HEK293T (cell line): ENCODE results near the gene BEND7.
"Not testable (repeated sequence)": the region's sequence is repeated elsewhere in the genome, so short reads cannot be mapped to it uniquely, and the experiment has no call there.

Source experiments
- CTCF ChIA-PET: fragments of 350-600 bp; formaldehyde crosslinking; extraction: SDS; loops from one replicate; lab custom pipeline; 2021; ENCODE audit warnings: antibody characterized with exemption, inconsistent platforms; lab: Yijun Ruan, JAX
- POLR2A ChIA-PET: fragments of 350-600 bp; formaldehyde crosslinking; extraction: SDS; loops from one replicate; lab custom pipeline; 2020; ENCODE audit warnings: antibody characterized with exemption, inconsistent platforms; lab: Yijun Ruan, JAX
- DNase-seq: peaks from one replicate; pipeline ENCODE4 v3.0.0; 2012; ENCODE audit warnings: mixed read lengths; ENCODE audit errors: extremely low spot score
- ARNT ChIP-seq: fragments of 450-650 bp; IDR thresholded peaks from 2 replicates; pipeline ENCODE4 v1.6.1; 2017; ENCODE audit warnings: mild to moderate bottlenecking
- BHLHE40 ChIP-seq: fragments of 450-650 bp; IDR thresholded peaks from 2 replicates; pipeline ENCODE4 v1.6.1; 2016; ENCODE audit warnings: mild to moderate bottlenecking, moderate library complexity, borderline replicate concordance
- CTBP1 ChIP-seq: fragments of 450-650 bp; IDR thresholded peaks from 2 replicates; pipeline ENCODE4 v1.6.1; 2016; ENCODE audit warnings: borderline replicate concordance
- ELF4 ChIP-seq: fragments of 450-650 bp; IDR thresholded peaks from 2 replicates; pipeline ENCODE4 v1.6.1; 2017; ENCODE audit warnings: antibody characterized with exemption
- FOXA1 ChIP-seq: fragments of 450-650 bp; IDR thresholded peaks from 2 replicates; pipeline ENCODE4 v1.6.1; 2016; ENCODE audit warnings: mild to moderate bottlenecking
- FOXK2 ChIP-seq: fragments of 450-650 bp; IDR thresholded peaks from 2 replicates; pipeline ENCODE4 v1.6.1; 2016; ENCODE audit warnings: mild to moderate bottlenecking
- FOXM1 ChIP-seq: fragments of 450-650 bp; IDR thresholded peaks from 2 replicates; pipeline ENCODE4 v1.6.1; 2017; ENCODE audit warnings: mild to moderate bottlenecking, borderline replicate concordance
- HDGF ChIP-seq: fragments of 450-650 bp; IDR thresholded peaks from 2 replicates; pipeline ENCODE4 v1.6.1; 2017; ENCODE audit warnings: antibody characterized with exemption, borderline replicate concordance
- L3MBTL2 ChIP-seq: fragments of 450-650 bp; conservative IDR thresholded peaks from 2 replicates; pipeline ENCODE4 v1.6.1; 2016; ENCODE audit warnings: mild to moderate bottlenecking
- LEF1 ChIP-seq: fragments of 450-650 bp; IDR thresholded peaks from 2 replicates; pipeline ENCODE4 v1.6.1; 2017; ENCODE audit warnings: mild to moderate bottlenecking, borderline replicate concordance
- NFRKB ChIP-seq: fragments of 450-650 bp; IDR thresholded peaks from 2 replicates; pipeline ENCODE4 v1.6.1; 2016; ENCODE audit warnings: mild to moderate bottlenecking, moderate library complexity
- SP1 ChIP-seq: fragments of 450-650 bp; IDR thresholded peaks from 2 replicates; pipeline ENCODE4 v1.6.1; 2017
- SUZ12 ChIP-seq: fragments of 450-650 bp; IDR thresholded peaks from 2 replicates; pipeline ENCODE4 v1.6.1; 2016; ENCODE audit warnings: mild to moderate bottlenecking
- TARDBP ChIP-seq: fragments of 450-650 bp; IDR thresholded peaks from 2 replicates; pipeline ENCODE4 v1.6.1; 2016
- ZNF384 ChIP-seq: fragments of 450-650 bp; IDR thresholded peaks from 2 replicates; pipeline ENCODE4 v1.6.1; 2016
- TF ChIP-seq, protein P1 (sequence below): fragments of 450-650 bp; IDR thresholded peaks from 2 replicates; pipeline ENCODE4 v1.6.1; 2016

The BEND7 gene

DNA sequence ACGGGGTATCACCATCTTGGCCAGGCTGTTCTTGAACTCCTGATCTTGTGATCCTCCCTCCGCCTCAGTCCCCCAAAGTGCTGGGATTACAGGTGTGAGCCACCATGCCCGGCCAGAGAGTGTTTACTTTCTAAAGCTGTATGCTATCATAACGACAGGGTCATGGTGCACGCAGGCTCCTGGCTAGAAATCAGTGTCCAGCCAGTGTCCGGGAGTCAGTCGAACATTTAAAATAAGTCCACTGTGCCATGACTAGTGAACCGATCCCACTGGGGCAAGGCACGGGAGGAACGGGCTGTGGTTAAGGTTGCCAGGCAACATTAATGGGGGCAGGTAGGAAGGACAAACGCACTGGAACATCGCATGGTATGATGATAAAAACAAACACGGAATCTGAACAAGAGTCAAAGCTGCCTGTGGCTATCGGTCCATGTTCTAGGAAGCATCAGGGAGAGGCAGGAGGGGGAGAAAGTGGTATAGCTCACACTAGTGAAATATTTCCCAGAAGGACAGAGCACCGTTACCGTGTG, 91.7 kb downstream of the BEND7 start:
- POLR2A ChIA-PET, result no interaction called here
- no peak for DNase-seq
- CTCF ChIA-PET, result interaction anchor here (0.7 kb wide), 1 partner anchor 65 kb away, joined by 3 read pairs; no protein-coding TSS in a partner anchor
- TF ChIP-seq L3MBTL2 (no peak), FOXK2 (no peak)

DNA sequence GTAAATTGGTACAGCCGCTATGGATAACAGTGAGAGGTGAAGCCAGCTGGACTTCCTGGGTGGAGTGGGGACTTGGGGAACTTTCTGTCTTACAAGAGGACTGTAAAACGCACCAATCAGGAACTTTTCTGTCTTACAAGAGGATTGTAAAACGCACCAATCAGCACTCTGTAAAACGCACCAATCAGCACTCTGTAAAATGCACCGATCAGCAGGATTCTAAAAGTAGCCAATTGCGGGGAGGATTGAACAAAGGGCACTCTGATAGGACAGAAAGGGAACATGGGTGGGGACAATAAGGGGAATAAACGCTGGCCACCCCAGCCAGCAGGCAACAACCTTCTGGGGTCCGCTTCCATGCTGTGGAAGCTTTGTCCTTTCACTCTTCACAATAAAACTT, 100.9 kb downstream of the BEND7 start:
- DNase-seq, POLR2A ChIA-PET: not testable (repeated sequence)
- CTCF ChIA-PET, result interaction anchor here (0.6 kb wide), 1 partner anchor 434 kb away, joined by 3 read pairs; no protein-coding TSS in a partner anchor

DNA sequence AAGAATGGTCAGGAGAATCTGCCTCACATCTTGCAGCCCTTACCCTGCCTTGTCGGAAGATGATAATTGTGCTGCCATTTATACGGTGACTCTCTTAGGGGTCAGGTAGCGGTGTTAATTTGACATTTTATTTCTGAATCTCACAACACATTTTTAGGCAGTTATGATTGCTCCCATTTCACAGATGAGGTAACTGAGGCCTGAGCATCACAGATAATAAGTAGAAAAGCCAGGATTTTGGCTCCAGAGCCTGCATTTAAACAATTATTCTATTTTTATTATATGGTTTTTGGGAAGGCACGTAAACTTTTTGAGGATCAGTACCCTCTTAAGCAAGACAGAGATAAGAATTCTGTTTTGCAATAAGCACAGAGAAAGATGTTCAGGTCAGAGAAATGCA, 103.4 kb downstream of the BEND7 start:
- POLR2A ChIA-PET, result no interaction called here
- no peak for DNase-seq
- no peak for TF ChIP-seq LEF1
- TF ChIP-seq SP1, result no peak
- TF ChIP-seq FOXA1, result no peak
- no peak for TF ChIP-seq ZNF384
- no peak for TF ChIP-seq FOXM1
- TF ChIP-seq FOXK2, result no peak
- TF ChIP-seq, protein P1, sequence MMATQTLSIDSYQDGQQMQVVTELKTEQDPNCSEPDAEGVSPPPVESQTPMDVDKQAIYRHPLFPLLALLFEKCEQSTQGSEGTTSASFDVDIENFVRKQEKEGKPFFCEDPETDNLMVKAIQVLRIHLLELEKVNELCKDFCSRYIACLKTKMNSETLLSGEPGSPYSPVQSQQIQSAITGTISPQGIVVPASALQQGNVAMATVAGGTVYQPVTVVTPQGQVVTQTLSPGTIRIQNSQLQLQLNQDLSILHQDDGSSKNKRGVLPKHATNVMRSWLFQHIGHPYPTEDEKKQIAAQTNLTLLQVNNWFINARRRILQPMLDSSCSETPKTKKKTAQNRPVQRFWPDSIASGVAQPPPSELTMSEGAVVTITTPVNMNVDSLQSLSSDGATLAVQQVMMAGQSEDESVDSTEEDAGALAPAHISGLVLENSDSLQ, result no peak
- no peak for TF ChIP-seq CTBP1
- no peak for TF ChIP-seq L3MBTL2
- TF ChIP-seq BHLHE40, result no peak
- no peak for TF ChIP-seq TARDBP
- no peak for TF ChIP-seq ARNT
- no peak for TF ChIP-seq ELF4
- CTCF ChIA-PET, result interaction anchor here (1.1 kb wide), 1 partner anchor 10 kb away, joined by 3 read pairs; no protein-coding TSS in a partner anchor

DNA sequence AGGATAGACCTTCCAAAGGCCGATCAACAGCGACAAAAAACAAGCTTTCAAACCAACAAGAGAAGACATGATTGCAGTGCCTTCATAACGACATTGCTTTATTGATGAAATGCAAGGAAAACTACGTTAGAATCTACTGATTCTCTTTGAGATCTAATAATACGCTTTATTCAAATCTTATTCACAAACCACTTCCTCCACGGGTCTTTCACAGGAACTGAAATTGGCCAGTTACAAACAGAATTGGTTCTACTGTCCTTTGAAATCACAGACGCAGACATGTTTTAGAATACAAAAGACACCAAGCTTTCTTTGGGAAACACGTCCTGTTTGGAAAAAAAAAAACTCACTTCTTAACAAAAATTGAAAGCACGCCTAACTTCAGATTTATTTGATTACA, 106.0 kb downstream of the BEND7 start:
- no peak for DNase-seq
- TF ChIP-seq CTBP1 (no peak), SP1 (no peak), ZNF384 (no peak), LEF1 (no peak), ELF4 (no peak), L3MBTL2 (no peak), SUZ12 (no peak), FOXM1 (no peak), NFRKB (no peak), FOXA1 (no peak), ARNT (no peak), FOXK2 (no peak)
- TF ChIP-seq, protein P1, result no peak
- CTCF ChIA-PET, result no interaction called here
- POLR2A ChIA-PET, result no interaction called here

DNA sequence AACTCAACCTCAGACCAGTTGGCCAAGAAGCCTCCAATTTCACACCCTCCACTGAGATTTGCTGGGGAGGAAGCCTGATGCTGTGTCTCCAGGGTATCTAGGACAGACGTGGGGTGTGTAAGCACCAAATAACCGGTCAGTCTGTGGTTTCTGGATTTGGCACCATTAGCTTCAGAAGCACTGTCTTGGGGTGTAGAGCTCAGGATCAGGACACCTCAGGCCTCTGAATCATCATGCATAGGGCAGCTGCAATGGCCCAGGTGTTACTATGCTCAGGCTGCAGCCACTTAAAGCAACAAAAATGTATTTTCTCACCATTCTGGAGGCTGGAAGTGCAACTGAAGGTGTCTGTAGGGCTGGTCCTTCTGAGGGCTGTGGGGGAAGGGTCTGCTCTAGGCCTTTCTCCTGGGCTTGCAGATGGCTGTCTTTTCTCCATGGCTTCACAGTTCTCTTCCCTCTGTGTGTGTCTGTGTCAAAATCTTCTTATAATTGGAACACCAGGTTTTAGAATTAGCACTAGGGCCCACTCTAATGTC, 107.4 kb downstream of the BEND7 start:
- ChIA-PET CTCF (interaction anchor here (0.5 to 1.6 kb wide), 2 partner anchors 19 to 23 kb away, joined by 4 read pairs; no protein-coding TSS in a partner anchor), POLR2A (no interaction called here)
- DNase-seq, result no peak
- no peak for TF ChIP-seq FOXA1
- TF ChIP-seq FOXM1, result no peak
- no peak for TF ChIP-seq BHLHE40
- TF ChIP-seq SP1, result no peak
- no peak for TF ChIP-seq ARNT
- no peak for TF ChIP-seq NFRKB
- TF ChIP-seq LEF1, result no peak
- TF ChIP-seq ELF4, result no peak

DNA sequence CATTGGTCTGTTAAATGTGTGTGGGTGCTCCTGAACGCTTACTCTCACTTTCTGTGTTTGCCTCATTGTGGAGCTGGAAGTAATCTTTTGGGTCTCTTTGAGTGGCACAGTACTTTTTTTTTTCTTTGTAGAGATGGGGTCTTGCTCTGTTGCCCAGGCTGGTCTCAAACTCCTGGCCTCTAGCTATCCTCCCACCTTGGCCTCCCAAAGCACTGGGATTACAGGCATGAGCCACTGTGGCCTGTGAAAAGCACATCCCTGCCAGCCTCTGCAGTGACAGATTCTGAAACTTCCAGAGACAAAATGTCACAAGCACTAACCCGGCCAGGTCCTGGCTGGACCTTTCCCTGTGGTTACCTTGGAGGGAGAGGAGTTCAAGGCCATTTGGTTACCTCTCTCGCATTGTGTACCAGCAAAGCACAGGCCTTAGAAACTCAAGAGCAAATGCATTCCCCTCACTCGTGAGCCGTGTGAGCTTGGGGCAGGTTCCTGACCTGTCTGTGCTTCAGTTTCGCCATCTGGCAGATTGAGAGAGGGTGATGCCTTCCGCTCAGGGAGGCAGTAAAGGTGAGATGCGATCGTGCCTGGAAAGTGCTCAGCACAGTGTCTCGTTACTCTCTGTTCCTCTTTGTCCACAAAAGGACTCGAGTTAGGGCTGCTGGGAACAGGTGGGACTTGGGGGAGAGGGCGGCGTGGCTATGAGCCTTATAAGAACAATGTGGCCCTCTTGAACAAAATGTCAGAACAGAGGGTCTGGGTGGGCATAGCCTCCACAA, 108.1 kb downstream of the BEND7 start:
- ChIA-PET POLR2A (no interaction called here), CTCF (interaction anchor here (0.5 to 1.6 kb wide), 3 partner anchors 12 to 22 kb away, joined by 4 read pairs; no protein-coding TSS in a partner anchor)
- no peak for DNase-seq
- TF ChIP-seq BHLHE40, result no peak

DNA sequence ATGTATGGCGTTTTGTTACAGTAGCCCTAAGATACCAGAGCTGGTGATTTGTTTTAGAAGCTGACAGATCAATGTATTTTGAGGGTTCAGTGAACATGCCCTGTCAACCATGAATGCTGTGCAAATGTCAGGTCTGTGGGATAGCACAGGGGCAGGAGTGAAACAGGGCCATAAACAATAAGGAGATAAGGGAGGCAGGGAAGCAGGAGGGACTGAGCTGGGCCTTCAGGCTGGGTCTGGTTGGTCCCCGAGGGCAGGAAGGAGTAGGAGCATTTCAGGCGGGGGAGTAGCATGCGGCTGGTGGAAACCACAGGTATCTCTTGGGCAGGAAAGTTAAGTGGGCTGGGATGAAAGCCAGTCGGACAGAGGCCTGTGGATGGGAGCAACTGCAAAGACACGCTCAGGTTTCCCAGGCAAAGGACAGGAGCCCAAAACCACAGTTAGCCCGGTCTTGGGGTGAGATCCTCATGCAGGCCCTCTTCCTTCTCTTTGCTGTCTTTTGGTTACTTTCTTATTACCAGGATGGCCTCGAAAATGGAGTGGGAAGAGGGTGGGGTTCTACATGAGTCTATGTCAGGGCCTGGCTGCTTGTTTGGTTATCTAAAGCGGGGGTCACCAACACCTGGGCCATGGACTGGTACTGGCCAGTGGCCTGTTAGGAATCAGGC, 111.2 kb downstream of the BEND7 start:
- ChIA-PET POLR2A (no interaction called here), CTCF (interaction anchor here (1.0 kb wide), 1 partner anchor 23 kb away, joined by 5 read pairs; no protein-coding TSS in a partner anchor)
- TF ChIP-seq ELF4, result no peak
- no peak for TF ChIP-seq FOXM1
- no peak for TF ChIP-seq ZNF384
- no peak for TF ChIP-seq FOXA1
- no peak for TF ChIP-seq ARNT
- no peak for TF ChIP-seq BHLHE40
- no peak for TF ChIP-seq SUZ12
- TF ChIP-seq FOXK2, result no peak
- TF ChIP-seq CTBP1, result no peak
- TF ChIP-seq HDGF, result no peak
- no peak for TF ChIP-seq LEF1
- TF ChIP-seq TARDBP, result no peak
- no peak for DNase-seq
